Spleen (tissue), 7 donors: ENCODE data around the gene EPB41L4B.

Experiments
- CTCF ChIP-seq, 11 experiments: fragments of 200-600 bp in 7 of 11; fragments of 450-650 bp in 4 of 11; sonication (generic) in 4 of 11; IDR thresholded peaks in 8 of 11; conservative IDR thresholded peaks in 3 of 11; 1 replicate in 7 of 11; 2 replicates in 4 of 11; pipeline versions ENCODE4 v1.4.0 to v1.8.0; 2016 to 2021; ENCODE audit warnings: antibody characterized with exemption in 11 of 11, inconsistent platforms in 4 of 11, mild to moderate bottlenecking in 1 of 11
- POLR2A ChIP-seq, 3 donors: fragments of 450-650 bp; IDR thresholded peaks; one replicate each; pipeline ENCODE4 v1.5.1; 2017; ENCODE audit warnings: antibody characterized with exemption in 3 of 3, mild to moderate bottlenecking in 1 of 3
- POLR2AphosphoS5 ChIP-seq, 3 donors: sonication (generic); formaldehyde crosslinking; IDR thresholded peaks; one replicate each; pipeline ENCODE4 v1.5.1; 2017; ENCODE audit warnings: antibody characterized with exemption in 3 of 3
- donor health status: DM: no; HTN: no; CAD: no; lungs with moderate emphysema.
- donor health status: DM: no; HTN: no; CAD: no.
- donor health status: DM: no; HTN: no; CAD: no.

- TF ChIP-seq POLR2AphosphoS5 (IDR thresholded peaks at IDR 0.05), result no peak
- no peak for TF ChIP-seq CTCF (IDR thresholded peaks at IDR 0.05 in 8 of 11, conservative IDR thresholded peaks at IDR 0.05 in 3 of 11)
- TF ChIP-seq POLR2A (IDR thresholded peaks at IDR 0.05), result no peak
These were observed 38.6 kb downstream of the EPB41L4B start for GRCh38 chr9:109282302-109282701.
